ENCODE measurements around the gene ARHGAP42.

Gene ARHGAP42

DNA sequence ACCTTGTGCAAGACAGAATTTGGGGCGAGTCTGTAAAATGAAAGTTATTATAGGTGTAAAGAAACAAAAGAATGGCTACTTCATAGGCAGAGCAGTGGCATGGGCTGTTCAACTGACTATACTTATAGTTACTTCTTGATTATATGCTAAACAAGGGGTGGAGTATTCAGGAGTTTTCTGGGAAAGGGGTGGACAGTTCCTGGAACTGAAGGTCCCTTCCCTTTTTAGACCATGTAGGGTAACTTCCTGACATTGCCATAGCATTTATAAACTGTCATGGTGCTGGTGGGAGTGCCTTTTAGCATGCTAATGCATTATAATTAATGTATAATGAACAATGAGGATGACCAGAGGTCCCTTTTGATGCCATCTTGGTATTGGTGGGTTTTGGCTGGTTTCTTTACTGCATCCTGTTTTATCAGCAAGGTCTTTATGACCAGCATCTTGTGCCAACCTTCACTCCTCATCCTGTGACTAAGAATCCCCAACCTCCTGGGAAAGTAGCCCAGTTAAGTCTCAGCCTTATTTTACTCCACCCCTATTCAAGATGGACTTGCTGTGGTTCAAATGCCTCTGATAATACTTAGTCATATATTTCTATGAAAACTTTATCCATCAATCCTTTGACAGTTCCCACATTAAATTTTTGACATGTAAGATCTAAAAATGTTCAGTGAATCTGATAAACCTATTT, 118.6 kb downstream of the ARHGAP42 start:
- Histone ChIP-seq H3K27me3 (ENCODE audit: insufficient read depth, low read length) (no peaks in the 10 kb centered on the region), H2AFZ (ENCODE audit: low read length) (no peak overlapping the region), H3K27ac (ENCODE audit: low read depth, low read length, poor library complexity, severe bottlenecking) (no peak overlapping the region), H4K20me1 (ENCODE audit: insufficient read depth, low read length) (no peaks in the 10 kb centered on the region), H3K4me1 (ENCODE audit: insufficient read depth, low read length, severe bottlenecking) (peaks cover 6% of the 10 kb centered on the region), H3K36me3 (ENCODE audit: insufficient read depth, low read length) (no peaks in the 10 kb centered on the region), H3K79me2 (ENCODE audit: insufficient read depth, low read length) (no peaks in the 10 kb centered on the region), H3K9ac (ENCODE audit: low read length) (no peak overlapping the region), H3K9me3 (ENCODE audit: low read length) (no peaks in the 10 kb centered on the region), H3F3A (ENCODE audit: insufficient read depth, low read length) (no peaks in the 10 kb centered on the region), H3K4me2 (ENCODE audit: low read length) (no peak overlapping the region), H3K4me3 (ENCODE audit: low read depth, low read length, poor library complexity, severe bottlenecking) (no peak overlapping the region), H3K9me2 (ENCODE audit: low read depth, low read length) (no peaks in the 10 kb centered on the region)
- TF ChIP-seq CTCF (IDR thresholded peaks at IDR 0.05; ENCODE audit: low read length) (no peak), EZH2 (IDR thresholded peaks at IDR 0.05; ENCODE audit: borderline replicate concordance, low read length) (no peak)

- Histone ChIP-seq H3K27ac (ENCODE audit: low read depth, low read length, poor library complexity, severe bottlenecking) (no peak overlapping the region), H3K4me2 (ENCODE audit: low read length) (no peak overlapping the region), H3F3A (ENCODE audit: insufficient read depth, low read length) (no peaks in the 10 kb centered on the region), H3K9ac (ENCODE audit: low read length) (no peak overlapping the region), H2AFZ (ENCODE audit: low read length) (no peak overlapping the region), H3K4me3 (ENCODE audit: low read depth, low read length, poor library complexity, severe bottlenecking) (no peak overlapping the region), H3K36me3 (ENCODE audit: insufficient read depth, low read length) (no peaks in the 10 kb centered on the region), H3K9me3 (ENCODE audit: low read length) (no peaks in the 10 kb centered on the region), H3K27me3 (ENCODE audit: insufficient read depth, low read length) (no peaks in the 10 kb centered on the region), H3K4me1 (ENCODE audit: insufficient read depth, low read length, severe bottlenecking) (peaks cover 6% of the 10 kb centered on the region), H3K9me2 (ENCODE audit: low read depth, low read length) (no peaks in the 10 kb centered on the region), H3K79me2 (ENCODE audit: insufficient read depth, low read length) (no peaks in the 10 kb centered on the region), H4K20me1 (ENCODE audit: insufficient read depth, low read length) (no peaks in the 10 kb centered on the region)
- TF ChIP-seq CTCF (IDR thresholded peaks at IDR 0.05; ENCODE audit: low read length) (no peak), EZH2 (IDR thresholded peaks at IDR 0.05; ENCODE audit: borderline replicate concordance, low read length) (no peak)
Measured at GRCh38 chr11:100806296-100806695, 119.2 kb downstream of the ARHGAP42 start.

GRCh38 chr11:100808904-100809491, 121.9 kb downstream of the ARHGAP42 start:
- Histone ChIP-seq H3K9ac (ENCODE audit: low read length) (no peak overlapping the region), H3K9me3 (ENCODE audit: low read length) (no peaks in the 10 kb centered on the region), H3F3A (ENCODE audit: insufficient read depth, low read length) (no peaks in the 10 kb centered on the region), H4K20me1 (ENCODE audit: insufficient read depth, low read length) (no peaks in the 10 kb centered on the region), H3K27me3 (ENCODE audit: insufficient read depth, low read length) (no peaks in the 10 kb centered on the region), H3K27ac (ENCODE audit: low read depth, low read length, poor library complexity, severe bottlenecking) (no peak overlapping the region), H3K4me3 (ENCODE audit: low read depth, low read length, poor library complexity, severe bottlenecking) (no peak overlapping the region), H2AFZ (ENCODE audit: low read length) (no peak overlapping the region), H3K79me2 (ENCODE audit: insufficient read depth, low read length) (no peaks in the 10 kb centered on the region), H3K9me2 (ENCODE audit: low read depth, low read length) (no peaks in the 10 kb centered on the region), H3K4me1 (ENCODE audit: insufficient read depth, low read length, severe bottlenecking) (peaks cover 6% of the 10 kb centered on the region), H3K4me2 (ENCODE audit: low read length) (no peak overlapping the region), H3K36me3 (ENCODE audit: insufficient read depth, low read length) (no peaks in the 10 kb centered on the region)
- TF ChIP-seq CTCF (IDR thresholded peaks at IDR 0.05; ENCODE audit: low read length): no peak
- TF ChIP-seq EZH2 (IDR thresholded peaks at IDR 0.05; ENCODE audit: borderline replicate concordance, low read length): no peak

Data from OCI-LY1 (cell line).